HG03025 (cell line): ENCODE measurements around the gene KLK5.

Experiments used
- ATAC-seq: cut with Tn5 transposase; IDR thresholded peaks from one replicate; pipeline ENCODE4 v1.9.1; 2021; ENCODE audit warnings: mild to moderate bottlenecking, moderate library complexity; ENCODE audit not compliant: unreplicated experiment, low FRiP score

The KLK5 gene

DNA sequence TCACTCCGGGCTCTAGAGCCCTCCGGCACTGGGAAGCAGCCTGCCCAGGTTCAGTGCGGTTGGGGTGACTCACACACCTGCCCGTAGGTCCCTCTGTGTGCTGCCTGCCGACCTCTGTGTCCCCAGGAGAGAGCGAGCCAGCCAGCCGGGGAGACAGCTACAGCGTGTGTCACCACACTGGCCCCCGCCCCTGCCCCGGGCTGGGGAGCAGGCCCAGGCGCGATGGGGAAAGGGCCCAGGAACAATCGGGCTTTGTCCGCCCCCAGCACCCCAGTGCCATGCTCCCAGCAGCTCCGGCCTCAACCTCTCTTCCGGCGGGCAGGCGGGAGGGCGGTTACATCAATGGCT is 16.5 kb upstream of the KLK5 start, which contains the start of gene KLK6:
KLK6 (minus strand) TSS at position 179 of the 348 bp plus-strand sequence. CDS start 1,487 bp downstream, outside the sequence.
- ATAC-seq: no peak

DNA sequence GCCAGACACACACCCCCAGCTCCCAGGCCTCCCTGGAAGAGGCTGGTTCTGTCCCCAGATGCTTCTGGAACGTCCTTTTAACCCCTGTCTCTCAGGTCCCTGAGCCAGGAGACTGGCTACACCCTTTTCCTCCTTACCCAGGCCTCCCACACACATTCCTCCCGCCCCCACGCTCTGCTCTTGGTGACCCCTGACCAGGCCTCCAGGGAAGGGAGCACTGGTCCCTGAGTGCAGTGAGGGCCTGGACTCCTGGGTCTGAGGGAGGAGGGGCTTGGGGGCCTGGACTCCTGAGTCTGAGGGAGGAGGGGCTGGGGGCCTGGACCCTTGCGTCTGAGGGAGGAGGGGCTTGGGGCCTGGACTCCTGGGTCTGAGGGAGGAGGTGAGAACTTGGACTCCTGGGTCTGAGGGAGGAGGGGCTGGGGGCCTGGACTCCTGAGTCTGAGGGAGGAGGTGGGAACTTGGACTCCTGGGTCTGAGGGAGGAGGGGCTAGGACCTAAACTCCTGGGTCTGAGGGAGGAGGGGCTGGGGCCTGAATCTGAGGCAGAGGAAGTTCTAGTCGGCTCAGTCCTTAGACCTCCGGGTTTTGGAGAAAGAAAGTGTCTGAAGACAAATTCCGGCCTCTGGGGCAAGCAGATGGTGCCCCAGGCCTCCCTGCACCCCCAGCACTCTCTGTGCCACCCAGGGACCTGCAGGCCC is 16.0 kb upstream of the KLK5 start:
- ATAC-seq: no peak

DNA sequence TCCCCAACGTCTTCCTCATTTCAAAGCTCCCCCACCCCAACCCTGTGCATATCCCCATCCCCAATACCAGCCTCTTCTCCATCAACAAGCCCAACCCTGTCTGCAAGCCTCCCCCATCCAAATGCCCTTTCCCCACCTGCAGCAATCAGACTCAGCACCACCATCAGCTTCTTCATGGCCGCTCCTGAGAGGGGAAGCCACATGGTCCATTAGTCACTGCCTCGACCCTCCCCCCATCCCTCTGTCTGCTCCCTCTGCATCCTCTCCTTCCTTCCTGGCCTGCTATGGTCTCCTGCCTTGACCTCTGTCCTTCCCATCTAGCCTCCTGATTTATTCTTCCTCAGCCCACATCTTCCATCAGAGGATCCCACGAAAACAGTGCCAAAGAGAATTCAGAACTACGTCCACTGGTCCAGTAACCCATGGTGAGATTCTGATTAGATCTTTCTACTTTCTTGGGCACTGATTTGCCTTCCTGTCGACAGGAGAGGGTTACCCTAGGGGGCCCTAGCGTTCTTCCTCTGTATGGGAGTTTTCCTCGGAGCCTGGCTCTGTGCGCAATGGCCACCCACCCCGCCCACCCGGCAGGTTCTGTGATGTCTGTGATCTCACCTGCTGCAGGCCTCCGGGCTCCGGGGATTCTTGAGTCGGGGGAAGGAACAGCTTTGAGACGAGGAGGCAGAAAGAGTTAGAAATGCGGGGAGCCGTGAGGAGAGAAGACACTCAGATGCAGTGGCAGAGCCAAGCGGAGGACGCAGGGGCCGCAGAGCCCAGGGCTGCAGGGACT is 15.3 kb upstream of the KLK5 start:
- no peak for ATAC-seq

DNA sequence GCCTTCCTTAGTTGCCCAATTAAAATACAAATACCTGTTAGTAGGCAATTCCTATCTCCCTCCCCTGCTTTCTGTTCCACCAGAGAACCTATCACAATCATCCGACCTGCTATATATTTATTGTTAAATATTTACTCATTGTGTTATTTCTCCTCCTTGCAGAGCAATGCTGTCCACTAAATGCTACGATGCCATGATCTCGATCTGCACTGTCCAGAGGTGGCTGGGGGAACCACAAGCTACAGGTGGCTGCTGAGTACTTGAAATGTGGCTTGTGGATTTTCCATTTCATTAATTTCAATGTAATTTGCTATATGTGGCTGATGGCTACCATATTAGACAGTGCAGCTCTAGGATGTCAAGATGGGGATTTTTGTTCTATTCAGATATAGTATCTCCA is 11.4 kb upstream of the KLK5 start:
- ATAC-seq: no peak

DNA sequence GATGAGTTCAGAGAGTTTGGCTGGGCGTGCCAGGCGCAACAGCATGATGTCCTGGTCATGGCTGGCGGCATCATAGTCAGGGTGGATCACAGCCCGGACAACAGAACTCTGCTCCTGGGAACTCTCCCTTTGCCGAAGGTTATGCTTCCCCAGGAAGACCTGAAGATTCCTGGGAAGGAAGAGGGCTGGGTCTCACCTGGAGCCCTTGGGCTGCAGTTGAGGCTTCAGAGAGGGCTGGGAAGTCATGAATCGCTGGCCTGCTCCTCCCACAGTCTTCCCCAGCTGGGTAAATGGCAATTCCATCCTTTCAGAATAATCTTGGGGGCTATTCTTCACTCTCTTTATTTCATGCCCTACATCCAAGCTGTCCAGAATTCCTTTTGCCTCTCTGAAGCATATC is 10.5 kb upstream of the KLK5 start:
- ATAC-seq: no peak

DNA sequence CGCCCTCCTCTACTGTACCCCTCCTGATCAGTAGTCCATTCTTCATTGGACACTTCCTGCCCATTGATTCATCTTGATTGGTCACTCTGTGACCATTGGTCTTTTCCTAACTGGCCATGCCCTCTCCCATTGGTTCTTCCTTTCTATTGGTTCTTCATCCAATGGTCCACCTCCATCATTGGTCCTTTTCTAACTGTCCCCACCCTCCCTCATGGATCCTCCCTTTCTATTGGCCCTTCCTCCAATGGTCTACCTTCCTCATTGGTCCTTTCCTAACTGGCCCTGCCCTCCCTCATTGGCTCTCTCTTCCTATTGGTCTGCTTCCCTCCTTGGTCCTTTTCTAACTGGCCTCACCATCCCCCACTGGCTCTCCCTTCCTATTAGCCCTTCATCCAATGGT is 9.4 kb upstream of the KLK5 start:
- no peak for ATAC-seq

DNA sequence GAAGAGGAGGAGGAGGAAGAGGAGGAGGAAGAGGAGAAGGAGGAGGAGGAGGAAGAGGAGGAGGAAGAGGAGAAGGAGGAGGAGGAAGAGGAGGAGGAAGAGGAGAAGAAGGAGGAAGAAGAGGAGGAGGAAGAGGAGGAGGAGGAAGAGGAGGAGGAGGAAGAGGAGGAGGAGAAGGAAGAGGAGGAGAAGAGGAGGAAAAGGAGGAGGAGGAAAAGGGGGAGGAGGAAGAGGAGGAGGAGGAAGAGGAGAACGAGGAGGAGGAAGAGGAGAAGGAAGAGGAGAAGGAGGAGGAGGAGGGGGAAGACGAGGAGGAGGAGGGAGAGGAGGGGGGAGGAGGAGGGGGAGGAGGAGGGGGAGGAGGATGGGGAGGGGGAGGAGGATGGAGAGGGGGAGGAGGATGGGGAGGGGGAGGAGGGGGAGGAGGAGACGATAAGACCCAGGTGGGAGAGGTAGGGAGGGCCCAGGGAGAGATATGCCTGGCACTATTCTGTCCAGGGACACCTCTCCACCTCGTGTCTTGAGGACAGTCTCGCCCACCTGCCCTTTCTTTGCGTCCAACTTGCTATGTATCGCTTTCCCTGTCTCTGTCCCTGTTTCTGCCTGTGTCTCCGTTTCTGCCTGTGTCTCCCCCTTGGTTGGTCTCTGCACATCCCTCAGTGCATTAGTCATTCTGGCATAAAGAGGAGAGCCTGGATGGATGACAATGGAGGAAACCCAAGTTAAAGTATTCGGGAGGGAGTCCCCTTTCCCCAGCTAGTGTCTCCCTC is 7.1 kb upstream of the KLK5 start:
- ATAC-seq: no peak

DNA sequence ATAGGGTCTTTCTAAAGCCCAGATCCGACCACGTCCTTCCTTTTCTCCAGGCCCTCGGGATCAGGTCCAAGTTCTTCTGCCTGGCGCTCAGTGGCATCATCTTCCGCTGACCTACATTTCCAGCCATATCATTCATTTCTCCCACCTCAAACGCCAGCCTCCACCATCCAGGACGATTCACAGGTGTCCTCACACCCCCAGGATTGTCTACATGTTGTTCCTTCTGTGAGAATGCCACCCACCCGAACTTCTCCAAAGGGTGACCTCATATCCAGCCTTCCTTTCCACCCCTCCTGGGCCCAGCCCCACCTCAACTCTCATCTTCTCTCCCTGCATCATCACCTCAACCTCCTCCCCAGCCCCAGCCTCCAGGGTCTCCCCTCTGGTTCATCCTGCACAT is 4.7 kb upstream of the KLK5 start:
- ATAC-seq: no peak

DNA sequence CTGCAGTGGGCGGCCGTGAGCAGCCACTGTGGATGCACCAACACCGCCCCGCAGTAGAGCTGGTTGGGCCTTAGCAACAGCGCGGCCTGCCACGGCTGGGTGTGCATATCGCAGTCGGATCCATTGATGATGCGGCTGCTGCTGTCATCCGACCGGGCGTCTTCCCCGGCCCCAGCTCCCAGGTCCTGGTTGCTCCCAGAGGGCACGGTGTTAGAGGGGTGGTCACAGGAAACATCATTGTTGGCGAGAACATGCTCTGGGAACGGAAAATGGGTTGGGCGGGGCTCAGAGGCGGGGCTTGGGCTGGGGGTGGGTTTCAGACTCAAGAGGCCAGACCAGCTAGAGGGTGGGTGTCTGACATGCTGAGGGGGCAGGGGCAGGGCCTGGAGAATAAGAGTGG is 3.0 kb downstream of the KLK5 start:
- no peak for ATAC-seq

DNA sequence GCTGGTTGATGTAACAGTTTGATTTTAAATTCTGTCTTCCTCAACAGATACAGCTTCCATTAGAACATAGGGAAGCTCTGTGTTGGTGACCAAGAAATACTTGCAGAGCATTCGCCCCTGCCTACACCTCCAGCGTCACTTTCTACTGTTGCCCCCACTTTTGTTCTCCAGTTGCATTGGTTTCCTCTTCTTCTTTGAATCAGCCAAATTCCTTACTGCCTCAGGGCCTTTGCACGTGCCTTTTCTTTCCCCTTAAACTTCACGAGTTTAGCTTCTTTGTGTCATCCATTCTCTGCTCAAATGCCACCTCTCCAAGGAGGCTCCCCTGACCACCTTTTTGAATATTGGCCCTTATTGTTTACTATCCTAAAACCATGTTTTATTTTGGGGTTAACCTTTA is 5.7 kb downstream of the KLK5 start:
- ATAC-seq: no peak

DNA sequence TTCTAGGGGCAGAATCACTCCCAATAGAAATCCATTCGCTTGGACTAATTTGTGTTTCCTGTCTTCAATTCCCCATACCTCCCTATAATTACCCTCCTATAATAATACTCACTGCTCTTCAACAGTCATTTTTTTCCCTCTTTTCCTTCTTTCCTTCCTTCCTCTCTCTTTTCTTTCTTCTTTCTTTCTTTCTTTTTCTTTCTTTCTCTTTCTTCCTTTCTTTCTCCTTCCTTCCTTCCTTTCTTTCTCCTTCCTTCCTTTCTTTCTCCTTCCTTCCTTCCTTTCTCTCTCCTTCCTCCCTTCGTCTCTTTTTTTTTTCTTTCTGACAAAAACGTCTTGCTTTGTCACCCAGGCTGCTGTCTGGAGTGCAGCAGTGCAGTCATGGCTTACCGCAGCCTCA is 8.0 kb downstream of the KLK5 start:
- ATAC-seq: no peak

DNA sequence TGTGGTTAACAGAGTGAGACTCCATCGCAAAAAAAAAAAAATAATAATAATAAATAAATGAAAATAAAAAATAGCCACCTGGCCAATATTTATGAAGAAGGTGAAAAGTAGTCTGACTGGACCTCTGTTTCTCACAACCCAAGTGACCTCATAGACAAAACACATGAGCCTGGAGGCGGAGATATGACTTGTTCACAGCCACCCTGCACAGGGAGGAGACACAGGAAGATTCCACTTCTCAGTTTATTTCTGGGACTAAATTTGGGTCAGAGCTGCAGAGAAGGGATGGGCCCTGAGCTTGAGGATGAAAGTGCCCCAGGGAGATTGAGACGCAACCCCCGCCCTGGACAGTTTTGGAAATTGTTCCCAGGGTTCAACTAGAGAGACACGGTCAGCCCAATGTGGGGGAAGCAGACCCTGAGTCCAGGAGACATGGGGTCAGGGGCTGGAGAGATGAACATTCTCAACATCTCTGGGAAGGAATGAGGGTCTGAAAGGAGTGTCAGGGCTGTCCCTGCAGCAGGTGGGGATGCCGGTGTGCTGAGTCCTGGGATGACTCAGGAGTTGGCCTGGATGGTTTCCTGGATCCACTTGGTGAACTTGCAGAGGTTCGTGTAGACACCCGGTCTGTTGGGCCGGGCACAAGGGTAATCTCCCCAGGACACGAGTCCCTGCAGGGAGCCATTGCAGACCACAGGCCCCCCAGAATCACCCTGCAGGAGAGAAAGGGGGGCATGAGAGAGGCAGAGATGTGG is 9.6 kb downstream of the KLK5 start:
- no peak for ATAC-seq

DNA sequence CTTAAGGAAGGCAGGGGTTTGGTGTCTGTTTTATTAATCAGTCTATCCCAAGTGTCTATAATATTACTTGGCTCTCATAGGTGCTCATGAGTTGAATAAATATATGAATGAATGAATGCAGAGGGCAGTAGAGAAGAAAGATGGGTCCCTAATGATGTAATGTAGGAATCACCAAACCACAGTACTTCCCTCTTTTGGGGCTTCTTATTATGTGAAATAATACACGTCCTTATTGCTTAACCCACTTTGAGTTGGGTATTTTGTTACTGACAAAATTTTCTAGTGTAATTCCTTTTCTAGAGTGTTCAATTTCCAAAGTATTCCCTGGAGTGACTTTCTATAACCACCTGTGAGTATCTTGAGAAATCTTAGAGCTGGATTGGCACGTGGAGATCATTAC is 13.2 kb downstream of the KLK5 start:
- ATAC-seq: no peak

DNA sequence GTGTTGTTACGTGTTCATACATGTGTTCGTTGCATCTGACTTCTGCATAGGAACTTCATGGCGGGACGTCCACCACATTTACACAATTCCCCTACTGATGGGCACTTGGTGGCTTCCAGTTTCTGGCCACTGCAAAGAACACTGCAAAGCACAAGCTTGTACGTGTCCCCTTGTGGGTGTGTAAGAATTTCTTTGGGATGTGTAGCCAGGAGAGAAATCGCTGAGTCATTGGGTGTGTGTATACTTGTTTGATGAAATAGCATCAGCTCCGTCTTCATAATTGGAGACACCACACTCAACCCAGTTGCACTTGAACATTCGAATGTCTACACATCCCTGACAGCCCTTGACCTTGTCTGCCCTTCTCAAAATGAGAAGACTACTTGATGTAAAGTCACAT is 19.2 kb downstream of the KLK5 start:
- ATAC-seq: no peak

DNA sequence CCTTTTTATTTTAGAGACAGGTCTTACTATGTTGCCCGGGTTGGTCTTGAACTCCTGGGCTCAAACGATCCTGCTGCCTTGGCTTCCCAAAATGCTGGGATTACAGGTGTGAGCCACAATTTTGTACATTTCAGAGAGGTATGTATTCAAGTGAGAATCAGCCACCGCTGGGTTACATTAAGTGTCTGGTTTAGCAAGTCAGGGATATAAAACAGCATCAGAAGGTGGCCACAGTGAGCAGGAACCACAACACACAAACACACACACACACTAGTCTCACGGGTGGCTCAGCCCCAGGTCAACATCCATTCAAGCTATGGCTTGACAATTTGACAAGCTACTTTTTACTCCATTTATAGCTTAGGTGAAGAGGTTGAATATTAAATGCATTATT is 20.2 kb downstream of the KLK5 start:
- no peak for ATAC-seq

DNA sequence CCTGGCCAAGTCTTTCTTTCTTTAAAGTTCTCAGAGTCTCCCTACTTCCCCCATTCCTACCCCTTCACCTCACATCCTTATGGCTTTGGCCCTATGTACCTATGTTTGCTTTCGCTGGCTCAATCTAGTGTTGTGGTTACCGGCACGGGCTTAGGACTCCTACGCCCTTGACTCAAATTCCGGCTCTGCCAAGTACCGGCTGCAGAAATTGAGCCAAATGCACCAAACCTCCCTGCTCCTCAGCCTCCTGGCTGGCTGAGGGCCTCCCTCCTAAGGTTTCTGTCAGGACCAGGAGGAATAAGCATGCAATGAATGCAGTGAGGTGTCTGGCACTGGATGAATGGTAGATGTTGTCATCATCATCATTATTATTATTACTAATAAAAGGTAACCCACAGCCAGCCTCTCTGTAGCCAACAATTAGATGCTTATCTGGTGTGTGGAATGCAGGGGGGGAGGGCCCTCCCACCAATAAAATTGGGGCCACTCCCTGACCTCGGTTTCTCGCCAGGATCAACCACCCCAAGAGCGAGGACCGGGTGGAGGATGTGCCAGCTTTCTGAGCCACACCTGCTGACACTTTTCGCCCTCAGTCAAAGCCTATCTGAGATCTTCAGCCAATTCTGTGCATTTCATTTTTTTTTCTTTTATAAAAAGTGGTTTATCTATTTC is 20.7 kb downstream of the KLK5 start:
- ATAC-seq: no peak

DNA sequence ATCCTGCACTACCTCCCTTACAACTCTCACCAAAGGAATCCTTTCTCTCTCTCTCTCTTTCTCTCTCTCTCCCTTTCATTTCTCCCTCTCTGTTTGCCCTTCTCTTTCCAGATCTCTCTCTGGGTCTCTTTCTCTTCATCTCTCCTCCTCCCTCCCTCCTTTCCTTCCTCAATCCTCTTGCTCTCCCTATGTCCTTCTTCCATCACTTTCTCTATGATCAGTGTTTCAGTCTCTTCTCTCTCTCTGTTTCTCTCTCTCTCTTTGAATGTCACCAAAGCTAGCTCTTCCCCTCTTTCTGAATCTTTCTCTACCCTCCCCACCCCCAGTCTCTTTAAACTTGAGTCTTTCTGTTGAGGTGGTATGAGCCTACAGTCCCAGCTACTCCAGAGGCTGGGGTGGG is 21.8 kb downstream of the KLK5 start:
- no peak for ATAC-seq

DNA sequence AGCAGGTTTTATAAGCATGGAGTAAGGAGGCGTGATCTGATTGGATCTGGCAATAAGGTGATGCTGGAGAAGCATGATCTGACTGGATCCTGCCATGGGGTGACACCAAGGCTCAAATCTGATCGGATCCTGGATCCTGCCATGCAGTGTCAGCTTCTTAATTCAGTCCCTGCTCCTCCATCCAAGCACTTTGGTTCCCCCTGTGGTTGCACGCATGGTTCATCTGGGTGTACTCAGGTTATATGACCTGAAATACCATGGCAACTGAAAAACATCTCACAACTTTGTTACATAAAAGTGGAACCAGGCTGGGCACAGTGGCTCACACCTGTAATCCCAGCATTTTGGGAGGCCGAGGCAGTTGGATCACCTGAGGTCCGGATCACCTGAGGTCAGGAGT is 24.0 kb downstream of the KLK5 start:
- no peak for ATAC-seq

DNA sequence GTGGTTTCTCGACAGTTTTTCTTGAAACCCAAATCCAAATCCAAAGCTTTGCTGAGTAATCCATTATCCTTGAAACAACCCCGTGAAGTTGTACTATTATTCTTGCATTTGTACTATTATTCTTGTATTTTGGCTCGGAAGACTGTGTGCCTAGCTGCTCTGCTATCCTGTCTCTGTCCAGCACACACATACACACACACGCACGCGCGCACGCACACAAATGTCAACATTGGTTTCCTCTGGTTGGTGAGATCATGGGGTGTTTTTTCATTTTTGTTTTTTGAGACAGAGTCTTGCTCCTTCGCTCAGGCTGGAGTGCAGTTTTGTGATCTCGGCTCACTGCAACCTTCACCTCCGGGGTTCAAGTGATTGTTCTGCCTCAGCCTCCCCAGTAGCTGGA is 26.7 kb downstream of the KLK5 start:
- ATAC-seq: no peak

DNA sequence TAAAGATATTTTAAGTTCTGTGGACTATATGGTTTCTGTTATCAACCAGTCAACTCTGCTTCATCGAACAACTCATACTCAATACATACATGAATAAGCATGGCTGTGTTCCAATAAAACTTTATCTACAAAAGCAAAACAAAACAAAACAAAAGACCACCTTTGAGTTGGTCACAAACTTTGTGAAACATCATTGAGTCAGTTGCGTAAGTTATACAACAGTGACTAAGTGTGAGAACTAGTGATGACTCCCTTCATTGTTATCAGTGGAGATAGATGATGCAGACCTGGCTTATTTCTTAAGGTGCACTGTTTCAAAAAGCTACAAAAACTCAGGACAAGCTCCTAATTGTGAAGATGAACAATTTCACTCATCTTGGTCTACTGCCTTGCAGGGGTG is 27.1 kb downstream of the KLK5 start:
- ATAC-seq: no peak
